Sigmoid colon (tissue), 3 donors: ENCODE results near the gene GNB3.

Experiments
- POLR2A ChIP-seq, 2 donors: fragments of 450-650 bp; IDR thresholded peaks; one replicate each; pipeline ENCODE4 v1.6.1; 2016; ENCODE audit warnings: antibody characterized with exemption in 2 of 2, mild to moderate bottlenecking in 2 of 2, moderate library complexity in 2 of 2
- TF ChIP-seq, protein P1 (sequence below), 4 experiments: fragments of 450-650 bp in 3 of 4; fragments of 200-600 bp in 1 of 4; IDR thresholded peaks; one replicate each; pipeline ENCODE4 v1.5.1; 2016 to 2019; ENCODE audit warnings: antibody characterized with exemption in 4 of 4, mild to moderate bottlenecking in 3 of 4, moderate library complexity in 2 of 4

GRCh38 chr12:6884539-6884938, 43.8 kb downstream of the GNB3 start:
- no peak for TF ChIP-seq POLR2A (IDR thresholded peaks at IDR 0.05)
- TF ChIP-seq, protein P1, sequence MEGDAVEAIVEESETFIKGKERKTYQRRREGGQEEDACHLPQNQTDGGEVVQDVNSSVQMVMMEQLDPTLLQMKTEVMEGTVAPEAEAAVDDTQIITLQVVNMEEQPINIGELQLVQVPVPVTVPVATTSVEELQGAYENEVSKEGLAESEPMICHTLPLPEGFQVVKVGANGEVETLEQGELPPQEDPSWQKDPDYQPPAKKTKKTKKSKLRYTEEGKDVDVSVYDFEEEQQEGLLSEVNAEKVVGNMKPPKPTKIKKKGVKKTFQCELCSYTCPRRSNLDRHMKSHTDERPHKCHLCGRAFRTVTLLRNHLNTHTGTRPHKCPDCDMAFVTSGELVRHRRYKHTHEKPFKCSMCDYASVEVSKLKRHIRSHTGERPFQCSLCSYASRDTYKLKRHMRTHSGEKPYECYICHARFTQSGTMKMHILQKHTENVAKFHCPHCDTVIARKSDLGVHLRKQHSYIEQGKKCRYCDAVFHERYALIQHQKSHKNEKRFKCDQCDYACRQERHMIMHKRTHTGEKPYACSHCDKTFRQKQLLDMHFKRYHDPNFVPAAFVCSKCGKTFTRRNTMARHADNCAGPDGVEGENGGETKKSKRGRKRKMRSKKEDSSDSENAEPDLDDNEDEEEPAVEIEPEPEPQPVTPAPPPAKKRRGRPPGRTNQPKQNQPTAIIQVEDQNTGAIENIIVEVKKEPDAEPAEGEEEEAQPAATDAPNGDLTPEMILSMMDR (IDR thresholded peaks at IDR 0.05) = no peak
